Liver (tissue), 9 donors: ENCODE results near the gene AKT1S1. TPM values are rescaled to one million over a fixed set of nuclear protein-coding genes. Genes with fewer than 3 reads are reported as not detected.

Source experiments
- DNase-seq: peaks from one replicate; pipeline ENCODE4 v3.0.0-alpha.2; 2017; ENCODE audit warnings: low spot score
- H3K27ac ChIP-seq, 2 donors: one replicate each; pipeline ENCODE4 v1.7.0; 2013; ENCODE audit warnings: inconsistent platforms in 2 of 2, low read length in 2 of 2, control low read depth in 1 of 2, low read depth in 1 of 2, mild to moderate bottlenecking in 1 of 2
- H3K27me3 ChIP-seq, 4 donors: one replicate each; pipeline versions ENCODE4 v1.6.1 to v1.7.0; 2013; ENCODE audit warnings: low read length in 3 of 4, inconsistent platforms in 1 of 4, mild to moderate bottlenecking in 1 of 4, moderate library complexity in 1 of 4; ENCODE audit not compliant: control insufficient read depth in 4 of 4, insufficient read depth in 4 of 4
- H3K36me3 ChIP-seq, 4 donors: one replicate each; pipeline versions ENCODE4 v1.6.1 to v1.7.0; 2013; ENCODE audit warnings: low read length in 3 of 4, mild to moderate bottlenecking in 3 of 4, low read depth in 1 of 4, moderate library complexity in 1 of 4; ENCODE audit not compliant: control insufficient read depth in 4 of 4, insufficient read depth in 3 of 4
- H3K4me1 ChIP-seq, 4 donors: one replicate each; pipeline versions ENCODE4 v1.6.1 to v1.7.0; 2013; ENCODE audit warnings: low read length in 3 of 4, mild to moderate bottlenecking in 3 of 4, moderate library complexity in 1 of 4; ENCODE audit not compliant: control insufficient read depth in 4 of 4, insufficient read depth in 4 of 4
- H3K4me3 ChIP-seq, 3 donors: one replicate each; pipeline versions ENCODE4 v1.6.1 to v1.7.0; 2013; ENCODE audit warnings: low read length in 3 of 3, control low read depth in 1 of 3, low read depth in 1 of 3, mild to moderate bottlenecking in 1 of 3
- H3K9ac ChIP-seq, 2 donors: one replicate each; pipeline ENCODE4 v1.7.0; 2013; ENCODE audit warnings: low read length in 2 of 2, mild to moderate bottlenecking in 2 of 2, moderate library complexity in 2 of 2, control low read depth in 1 of 2, low read depth in 1 of 2
- H3K9me3 ChIP-seq, 4 donors: one replicate each; pipeline versions ENCODE4 v1.6.1 to v1.7.0; 2013; ENCODE audit warnings: low read length in 3 of 4; ENCODE audit not compliant: control insufficient read depth in 4 of 4
- ATF3 ChIP-seq: IDR thresholded peaks from 2 replicates; pipeline ENCODE4 v1.6.1; 2016; ENCODE audit warnings: antibody characterized with exemption
- CTCF ChIP-seq: fragments of 150-350 bp; IDR thresholded peaks from 2 replicates; pipeline ENCODE4 v1.5.1; 2017; ENCODE audit warnings: improper control_type of control experiment, low read depth, low read length; ENCODE audit not compliant: missing input control
- FOXA1 ChIP-seq: IDR thresholded peaks from 2 replicates; pipeline ENCODE4 v1.6.1; 2016; ENCODE audit warnings: antibody characterized with exemption
- FOXA2 ChIP-seq: IDR thresholded peaks from 2 replicates; pipeline ENCODE4 v1.6.1; 2016; ENCODE audit warnings: antibody characterized with exemption
- GABPA ChIP-seq, 2 donors: IDR thresholded peaks in 1 of 2; conservative IDR thresholded peaks in 1 of 2; 2 replicates each; pipeline ENCODE4 v1.6.1; 2016; ENCODE audit warnings: antibody characterized with exemption in 2 of 2, mild to moderate bottlenecking in 1 of 2, moderate library complexity in 1 of 2
- HNF4G ChIP-seq: IDR thresholded peaks from 2 replicates; pipeline ENCODE4 v1.6.1; 2016; ENCODE audit warnings: antibody characterized with exemption
- JUND ChIP-seq, 2 donors: IDR thresholded peaks; 2 replicates each; pipeline ENCODE4 v1.6.1; 2016; ENCODE audit warnings: antibody characterized with exemption in 2 of 2
- MAX ChIP-seq: IDR thresholded peaks from 2 replicates; pipeline ENCODE4 v1.6.1; 2016; ENCODE audit warnings: antibody characterized with exemption
- NR2F2 ChIP-seq: IDR thresholded peaks from 2 replicates; pipeline ENCODE4 v1.6.1; 2016; ENCODE audit warnings: antibody characterized with exemption
- RAD21 ChIP-seq, 2 donors: IDR thresholded peaks; 2 replicates each; pipeline ENCODE4 v1.6.1; 2016; ENCODE audit warnings: antibody characterized with exemption in 2 of 2, mild to moderate bottlenecking in 2 of 2
- REST ChIP-seq: IDR thresholded peaks from 2 replicates; pipeline ENCODE4 v1.6.1; 2016; ENCODE audit warnings: antibody characterized with exemption, mild to moderate bottlenecking
- RXRA ChIP-seq, 2 donors: IDR thresholded peaks; 2 replicates each; pipeline ENCODE4 v1.6.1; 2017 to 2018; ENCODE audit warnings: antibody characterized with exemption in 2 of 2, mild to moderate bottlenecking in 1 of 2
- TAF1 ChIP-seq: conservative IDR thresholded peaks from 2 replicates; pipeline ENCODE4 v1.6.1; 2016; ENCODE audit warnings: antibody characterized with exemption, mild to moderate bottlenecking
- YY1 ChIP-seq: IDR thresholded peaks from 2 replicates; pipeline ENCODE4 v1.6.1; 2016; ENCODE audit warnings: antibody characterized with exemption, mild to moderate bottlenecking
- WGBS: extraction: QIAGEN DNeasy Blood & Tissue Kit; methylation state at CpG from one replicate; pipeline ENCODE4 v1.1.7; 2013; 5-methylcytosine and 5-hydroxymethylcytosine counted together
- polyA plus RNA-seq, 2 donors: library from polyadenylated mRNA; stranded (reverse) in 1 of 2; unstranded in 1 of 2; fragments of 200-250 nt in 1 of 2; fragments of >200 nt in 1 of 2; fragmentation: Nextera tagmentation in 1 of 2; extraction: Ambion mirVana in 1 of 2; gene quantifications; one replicate each; pipeline versions ENCODE4 v1.2.1 to v1.2.3, GENCODE V29; 2013 to 2015
- total RNA-seq, 2 donors: library from RNA; depleted of rRNA; stranded (reverse); fragments of >200 nt; gene quantifications; one replicate each; pipeline ENCODE4 v1.2.3, GENCODE V29; 2014
- donor health status: healthy.
- donor health status: healthy.
- donor health status: healthy.
- donor health status: healthy.
- donor health status: healthy.

Gene AKT1S1
- total and polyA plus RNA-seq, 4 donors: 6.8 to 43.9 (median 12.9) TPM

- Histone ChIP-seq H3K4me1 (peaks cover 0 to 6% (median 3%) of the 10 kb centered on the region in 4 donors), H3K9me3 (no peaks in the 10 kb centered on the region), H3K27ac (peak within 1 kb of the TSS; percentile 10 to 42), H3K4me3 (no peak within 1 kb of the TSS), H3K27me3 (no peaks in the 10 kb centered on the region), H3K36me3 (no peaks in the 10 kb centered on the region), H3K9ac (no peak within 1 kb of the TSS)
- peak; percentile 15 for TF ChIP-seq REST
- no peak for TF ChIP-seq HNF4G
- WGBS: 53% methylated on average over 20 of the region's 20 CpGs
- no peak for DNase-seq
Measured at GRCh38 chr19:49896863-49897621, 19.9 kb upstream of the AKT1S1 start, which contains the start of gene IL4I1. Gene IL4I1, minus strand, starts transcription at chr19:49896887. Its CDS starts 727 bp downstream, at chr19:49896160.

GRCh38 chr19:49895566-49896297, 18.6 kb upstream of the AKT1S1 start:
- Histone ChIP-seq H3K4me3 (no peak overlapping the region), H3K27me3 (no peaks in the 10 kb centered on the region), H3K9ac (no peak overlapping the region), H3K36me3 (no peaks in the 10 kb centered on the region), H3K9me3 (no peaks in the 10 kb centered on the region), H3K27ac (no peak overlapping the region), H3K4me1 (peaks cover 0 to 6% (median 3%) of the 10 kb centered on the region in 4 donors)
- TF ChIP-seq CTCF: no peak
- TF ChIP-seq RAD21 (IDR thresholded peaks at IDR 0.05): no peak
- no peak for TF ChIP-seq YY1
- TF ChIP-seq HNF4G: no peak
- no peak for TF ChIP-seq ATF3
- TF ChIP-seq FOXA1: no peak
- no peak for TF ChIP-seq JUND (IDR thresholded peaks at IDR 0.05)
- TF ChIP-seq RXRA (IDR thresholded peaks at IDR 0.05): no peak
- no peak for TF ChIP-seq TAF1
- TF ChIP-seq NR2F2: no peak
- no peak for TF ChIP-seq GABPA (IDR thresholded peaks at IDR 0.05 in 1 of 2, conservative IDR thresholded peaks at IDR 0.05 in 1 of 2)
- no peak for TF ChIP-seq FOXA2
- TF ChIP-seq MAX: no peak
- WGBS: 83% methylated on average over 17 of the region's 17 CpGs
- DNase-seq: no peak
